Right lobe of liver (tissue), 4 donors: ENCODE measurements around the gene CNPY1.

ENCODE experiments used
- POLR2A ChIP-seq: fragments of 450-650 bp; IDR thresholded peaks from one replicate; pipeline ENCODE4 v1.6.1; 2017; ENCODE audit warnings: antibody characterized with exemption, mild to moderate bottlenecking
- TF ChIP-seq, protein P1 (sequence below), 4 donors: fragments of 200-600 bp in 3 of 4; fragments of 450-650 bp in 1 of 4; IDR thresholded peaks; one replicate each; pipeline versions ENCODE4 v1.5.1 to v1.8.0; 2016 to 2022; ENCODE audit warnings: antibody characterized with exemption in 4 of 4, mild to moderate bottlenecking in 2 of 4
- donor health status: DM: no; HTN: no; CAD: no.
- donor health status: DM: no; HTN: no; CAD: no.
- donor health status: DM: no; HTN: yes; CAD: no.

DNA sequence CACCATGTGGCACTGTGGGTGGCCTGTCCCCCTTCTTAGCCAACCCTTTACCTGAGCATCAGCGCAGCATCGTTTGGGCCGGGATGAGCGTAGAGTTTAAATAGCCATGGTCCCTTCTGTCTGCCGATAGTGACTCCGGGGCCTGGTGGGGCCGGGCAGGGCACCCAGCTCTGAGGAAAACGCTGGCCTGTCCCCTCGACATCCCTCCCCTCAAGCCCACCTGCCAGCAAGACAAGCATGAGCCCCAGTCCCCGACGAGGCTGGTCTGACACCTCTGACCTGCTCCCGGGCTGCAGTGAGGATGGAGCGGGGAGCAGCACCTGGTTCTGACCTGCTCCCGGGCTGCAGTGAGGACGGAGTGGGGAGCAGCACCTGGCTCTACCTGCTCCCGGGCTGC lies 31.1 kb upstream of the CNPY1 start:
- TF ChIP-seq, protein P1, sequence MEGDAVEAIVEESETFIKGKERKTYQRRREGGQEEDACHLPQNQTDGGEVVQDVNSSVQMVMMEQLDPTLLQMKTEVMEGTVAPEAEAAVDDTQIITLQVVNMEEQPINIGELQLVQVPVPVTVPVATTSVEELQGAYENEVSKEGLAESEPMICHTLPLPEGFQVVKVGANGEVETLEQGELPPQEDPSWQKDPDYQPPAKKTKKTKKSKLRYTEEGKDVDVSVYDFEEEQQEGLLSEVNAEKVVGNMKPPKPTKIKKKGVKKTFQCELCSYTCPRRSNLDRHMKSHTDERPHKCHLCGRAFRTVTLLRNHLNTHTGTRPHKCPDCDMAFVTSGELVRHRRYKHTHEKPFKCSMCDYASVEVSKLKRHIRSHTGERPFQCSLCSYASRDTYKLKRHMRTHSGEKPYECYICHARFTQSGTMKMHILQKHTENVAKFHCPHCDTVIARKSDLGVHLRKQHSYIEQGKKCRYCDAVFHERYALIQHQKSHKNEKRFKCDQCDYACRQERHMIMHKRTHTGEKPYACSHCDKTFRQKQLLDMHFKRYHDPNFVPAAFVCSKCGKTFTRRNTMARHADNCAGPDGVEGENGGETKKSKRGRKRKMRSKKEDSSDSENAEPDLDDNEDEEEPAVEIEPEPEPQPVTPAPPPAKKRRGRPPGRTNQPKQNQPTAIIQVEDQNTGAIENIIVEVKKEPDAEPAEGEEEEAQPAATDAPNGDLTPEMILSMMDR (IDR thresholded peaks at IDR 0.05) = no peak
- TF ChIP-seq POLR2A = no peak
